MCF 10A (cell line): ENCODE measurements around the gene ABCC6. TPM values are rescaled to one million over a fixed set of nuclear protein-coding genes. Genes with fewer than 3 reads are reported as not detected.
"Not testable (repeated sequence)": the region's sequence is repeated elsewhere in the genome, so short reads cannot be mapped to it uniquely, and the experiment has no call there.

Experiments used
- BruUV-seq: library from RNA; stranded (reverse); fragments of 400-500 nt; replicated peaks from 2 replicates; lab custom pipeline; 2021; lab: Mats Ljungman, UMichigan
- CTCF ChIA-PET: fragments of 300-600 bp; sonication (Branson Sonifier 250); formaldehyde crosslinking; extraction: SDS; loops from one replicate; lab custom pipeline; 2021; ENCODE audit warnings: antibody characterized with exemption, inconsistent platforms; lab: Yijun Ruan, JAX
- POLR2A ChIA-PET: fragments of 300-600, 350-650 bp; sonication (Branson Sonifier 250); formaldehyde crosslinking; extraction: SDS; loops from one replicate; lab custom pipeline; 2020; ENCODE audit warnings: antibody characterized with exemption, inconsistent platforms; lab: Yijun Ruan, JAX
- DNase-seq: peaks from one replicate; pipeline ENCODE4 v3.0.0-alpha.2; 2018; ENCODE audit not compliant: unreplicated experiment
- H3K27ac Mint-ChIP-seq: one replicate; pipeline ENCODE4 v1.8.0; 2022; ENCODE audit warnings: mild to moderate bottlenecking, low read depth, mixed read lengths; ENCODE audit not compliant: unreplicated experiment
- H3K27me3 Mint-ChIP-seq: one replicate; pipeline ENCODE4 v1.8.0; 2022; ENCODE audit warnings: mixed read lengths; ENCODE audit not compliant: insufficient read depth, unreplicated experiment
- H3K36me3 Mint-ChIP-seq: one replicate; pipeline ENCODE4 v1.8.0; 2022; ENCODE audit warnings: mild to moderate bottlenecking, moderate library complexity, mixed read lengths; ENCODE audit not compliant: insufficient read depth, unreplicated experiment
- H3K4me1 Mint-ChIP-seq: one replicate; pipeline ENCODE4 v1.8.0; 2022; ENCODE audit warnings: mixed read lengths; ENCODE audit not compliant: insufficient read depth, unreplicated experiment
- H3K4me3 Mint-ChIP-seq: one replicate; pipeline ENCODE4 v1.8.0; 2022; ENCODE audit warnings: mild to moderate bottlenecking, moderate library complexity, mixed read lengths; ENCODE audit not compliant: unreplicated experiment
- H3K9me3 Mint-ChIP-seq: one replicate; pipeline ENCODE4 v1.8.0; 2022; ENCODE audit warnings: mixed read lengths; ENCODE audit not compliant: unreplicated experiment
- CTCF ChIP-seq: fragments of 200-600 bp; IDR thresholded peaks from one replicate; pipeline ENCODE4 v1.8.0; 2022; ENCODE audit warnings: antibody characterized with exemption, mild to moderate bottlenecking; ENCODE audit not compliant: unreplicated experiment
- intact Hi-C: fragments of 100-400 bp; cut with micrococcal nuclease; formaldehyde crosslinking; loops from 2 replicates; pipeline ENCODE4 v1.14.1; 2022
- total RNA-seq: library from RNA; stranded (reverse); gene quantifications from 2 replicates; pipeline ENCODE4 v1.2.3, GENCODE V29; 2022

The ABCC6 gene
- total RNA-seq, 1 experiment from 2014 or later: not detected

GRCh38 chr16:16150117-16150877 lies 73.0 kb downstream of the ABCC6 start:
- TF ChIP-seq CTCF: no peak
- no TSS peak for BruUV-seq
- no peak overlapping the region for H3K27ac Mint-ChIP-seq
- CTCF ChIA-PET: interaction anchor here (0.7 kb wide), 1 partner anchor 22 kb away, joined by 3 read pairs; no protein-coding TSS in a partner anchor
- no peak for DNase-seq
- POLR2A ChIA-PET: no interaction called here
- peaks cover 9% of the 10 kb centered on the region for H3K27me3 Mint-ChIP-seq
- no peaks in the 10 kb centered on the region for H3K9me3 Mint-ChIP-seq
- no peaks in the 10 kb centered on the region for H3K36me3 Mint-ChIP-seq
- intact Hi-C loops: no loop called here
- no peaks in the 10 kb centered on the region for H3K4me1 Mint-ChIP-seq
- H3K4me3 Mint-ChIP-seq: no peak overlapping the region

- DNase-seq: no peak
- ChIA-PET CTCF (no interaction called here), POLR2A (no interaction called here)
- intact Hi-C loops: no loop called here
- no peak overlapping the region for H3K4me3 Mint-ChIP-seq
- peaks cover under 1% of the 10 kb centered on the region for H3K36me3 Mint-ChIP-seq
- H3K9me3 Mint-ChIP-seq: no peaks in the 10 kb centered on the region
- no peak overlapping the region for H3K27ac Mint-ChIP-seq
- BruUV-seq: no TSS peak
- TF ChIP-seq CTCF: no peak
- no peaks in the 10 kb centered on the region for H3K4me1 Mint-ChIP-seq
- peaks cover 3% of the 10 kb centered on the region for H3K27me3 Mint-ChIP-seq
Observed at GRCh38 chr16:16149710-16150116, 73.6 kb downstream of the ABCC6 start.

- peaks cover 5% of the 10 kb centered on the region for H3K4me1 Mint-ChIP-seq
- CTCF ChIA-PET: no interaction called here
- H3K27me3 Mint-ChIP-seq: no peaks in the 10 kb centered on the region
- no TSS peak for BruUV-seq
- no peak overlapping the region for H3K27ac Mint-ChIP-seq
- no peak for TF ChIP-seq CTCF
- peaks cover 6% of the 10 kb centered on the region for H3K36me3 Mint-ChIP-seq
- no peak for DNase-seq
- intact Hi-C loops: no loop called here
- no peaks in the 10 kb centered on the region for H3K9me3 Mint-ChIP-seq
- POLR2A ChIA-PET: no interaction called here
- H3K4me3 Mint-ChIP-seq: no peak overlapping the region
Observed at GRCh38 chr16:16148755-16149154, 74.5 kb downstream of the ABCC6 start.

GRCh38 chr16:16148000-16148599 lies 75.2 kb downstream of the ABCC6 start:
- H3K4me1 Mint-ChIP-seq, intact Hi-C loops, H3K9me3 Mint-ChIP-seq, DNase-seq, H3K36me3 Mint-ChIP-seq, H3K27me3 Mint-ChIP-seq, H3K27ac Mint-ChIP-seq, BruUV-seq, POLR2A ChIA-PET, H3K4me3 Mint-ChIP-seq: not testable (repeated sequence)
- CTCF ChIA-PET: interaction anchor here (0.6 kb wide), 1 partner anchor 391 kb away, joined by 3 read pairs; no protein-coding TSS in a partner anchor
